22Rv1 (cell line): ENCODE measurements around the gene PAK4.

Experiments used
- ZFX ChIP-seq: fragments of 450-650 bp; IDR thresholded peaks from 2 replicates; pipeline ENCODE4 v1.6.1; 2017; ENCODE audit warnings: antibody characterized with exemption, borderline replicate concordance
- TF ChIP-seq, protein P1 (sequence below): fragments of 450-650 bp; IDR thresholded peaks from 2 replicates; pipeline ENCODE4 v1.5.1; 2017; ENCODE audit warnings: mild to moderate bottlenecking

DNA sequence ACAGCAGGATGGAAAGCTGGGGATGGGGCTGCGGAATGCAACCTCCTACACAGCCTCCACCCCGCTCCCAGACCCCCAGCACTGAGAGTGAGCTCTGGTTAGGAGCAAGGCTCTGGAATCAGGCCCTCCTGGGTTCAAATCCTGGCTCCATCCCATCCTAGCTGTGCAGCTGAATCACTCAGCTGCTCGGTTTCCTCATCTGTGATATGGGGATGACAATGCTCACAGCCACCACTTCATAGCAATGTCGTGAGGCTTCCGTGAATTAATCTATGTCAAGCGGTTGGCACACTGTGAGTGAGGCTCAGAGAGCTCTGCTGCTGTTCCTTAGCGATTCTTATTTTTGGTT is 40.9 kb upstream of the PAK4 start:
- TF ChIP-seq, protein P1, sequence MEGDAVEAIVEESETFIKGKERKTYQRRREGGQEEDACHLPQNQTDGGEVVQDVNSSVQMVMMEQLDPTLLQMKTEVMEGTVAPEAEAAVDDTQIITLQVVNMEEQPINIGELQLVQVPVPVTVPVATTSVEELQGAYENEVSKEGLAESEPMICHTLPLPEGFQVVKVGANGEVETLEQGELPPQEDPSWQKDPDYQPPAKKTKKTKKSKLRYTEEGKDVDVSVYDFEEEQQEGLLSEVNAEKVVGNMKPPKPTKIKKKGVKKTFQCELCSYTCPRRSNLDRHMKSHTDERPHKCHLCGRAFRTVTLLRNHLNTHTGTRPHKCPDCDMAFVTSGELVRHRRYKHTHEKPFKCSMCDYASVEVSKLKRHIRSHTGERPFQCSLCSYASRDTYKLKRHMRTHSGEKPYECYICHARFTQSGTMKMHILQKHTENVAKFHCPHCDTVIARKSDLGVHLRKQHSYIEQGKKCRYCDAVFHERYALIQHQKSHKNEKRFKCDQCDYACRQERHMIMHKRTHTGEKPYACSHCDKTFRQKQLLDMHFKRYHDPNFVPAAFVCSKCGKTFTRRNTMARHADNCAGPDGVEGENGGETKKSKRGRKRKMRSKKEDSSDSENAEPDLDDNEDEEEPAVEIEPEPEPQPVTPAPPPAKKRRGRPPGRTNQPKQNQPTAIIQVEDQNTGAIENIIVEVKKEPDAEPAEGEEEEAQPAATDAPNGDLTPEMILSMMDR, result no peak
- TF ChIP-seq ZFX, result no peak
